ENCODE data around the gene SUN2. TPM values are rescaled to one million over a fixed set of nuclear protein-coding genes. Genes with fewer than 3 reads are reported as not detected.
A peak's percentile ranks its signal among the peaks of the same experiment; 100 is the strongest.

The SUN2 gene
- total RNA-seq, 3 donors from 2014 or later (not counting 1 experiment from before 2014, with no cell fraction given) = 882 to 1,056 (median 886) TPM

DNA sequence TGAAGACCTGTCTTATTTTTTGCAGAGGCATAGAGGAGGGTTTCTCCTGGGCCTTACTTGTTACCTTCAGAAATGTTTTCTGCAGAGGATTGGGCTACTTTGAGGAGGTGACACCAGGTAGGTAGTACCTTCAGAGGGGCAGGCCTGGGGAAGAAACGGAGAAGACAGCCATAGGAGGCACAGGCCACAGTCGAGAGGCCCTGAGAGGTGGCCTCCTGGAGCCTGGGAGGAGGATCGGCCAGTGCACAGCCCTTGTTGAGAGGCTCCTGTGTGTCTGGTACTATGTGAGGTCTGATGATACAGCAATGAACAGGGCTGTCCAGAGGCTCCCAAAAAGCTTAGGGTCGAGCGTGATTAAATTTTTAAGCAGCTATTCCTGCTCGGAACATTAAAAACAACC is 38.6 kb downstream of the SUN2 start:
- Histone ChIP-seq H3K27ac (ENCODE audit: low read length) (no peak overlapping the region), H3K36me3 (ENCODE audit: control insufficient read depth, insufficient read depth, low read length) (peaks cover 44% of the 10 kb centered on the region), H3K27me3 (ENCODE audit: control insufficient read depth, insufficient read depth, low read length) (no peaks in the 10 kb centered on the region), H3K4me1 (ENCODE audit: control insufficient read depth, insufficient read depth, low read length) (peaks cover 4% of the 10 kb centered on the region), H3K4me3 (ENCODE audit: low read length) (no peak overlapping the region), H3K9me3 (ENCODE audit: control insufficient read depth, insufficient read depth, low read length) (no peaks in the 10 kb centered on the region)
- no peaks in the 10 kb centered on the region for H3K36me3 Mint-ChIP-seq
- no peaks in the 10 kb centered on the region for H3K9me3 Mint-ChIP-seq
- intact Hi-C loops (cut with micrococcal nuclease) = no loop called here
- peaks cover 43 to 50% of the 10 kb centered on the region in 2 donors for H3K4me1 Mint-ChIP-seq
- no peaks in the 10 kb centered on the region for H3K27me3 Mint-ChIP-seq (ENCODE audit: low read depth in 2 of 2)
- DNase-seq (no peak), ATAC-seq (no peak)
- peak overlapping the region; percentile 42 to 48 for H3K27ac Mint-ChIP-seq
- 97% methylated on average over 6 of the region's 6 CpGs for WGBS (ENCODE audit: insufficient coverage)
- no peak overlapping the region for H3K4me3 Mint-ChIP-seq
- no peak for TF ChIP-seq CTCF (IDR thresholded peaks at IDR 0.05)

GRCh38 chr22:38716826-38717225 is 39.0 kb downstream of the SUN2 start:
- no peak overlapping the region for H3K27ac ChIP-seq (ENCODE audit: low read length)
- H3K4me3 ChIP-seq (ENCODE audit: low read length) = no peak overlapping the region
- Mint-ChIP-seq H3K4me3 (no peak overlapping the region), H3K9me3 (no peaks in the 10 kb centered on the region), H3K36me3 (no peaks in the 10 kb centered on the region), H3K4me1 (peaks cover 47 to 54% of the 10 kb centered on the region in 2 donors), H3K27ac (peak overlapping the region; percentile 42 to 48), H3K27me3 (ENCODE audit: low read depth in 2 of 2) (no peaks in the 10 kb centered on the region)
- H3K36me3 ChIP-seq (ENCODE audit: control insufficient read depth, insufficient read depth, low read length) = peaks cover 43% of the 10 kb centered on the region
- H3K27me3 ChIP-seq (ENCODE audit: control insufficient read depth, insufficient read depth, low read length) = no peaks in the 10 kb centered on the region
- intact Hi-C loops (cut with micrococcal nuclease) = no loop called here
- WGBS (ENCODE audit: insufficient coverage) = 93% methylated on average over 9 of the region's 9 CpGs
- H3K4me1 ChIP-seq (ENCODE audit: control insufficient read depth, insufficient read depth, low read length) = peaks cover 4% of the 10 kb centered on the region
- DNase-seq (no peak), ATAC-seq (no peak)
- no peaks in the 10 kb centered on the region for H3K9me3 ChIP-seq (ENCODE audit: control insufficient read depth, insufficient read depth, low read length)
- no peak for TF ChIP-seq CTCF (IDR thresholded peaks at IDR 0.05)

DNA sequence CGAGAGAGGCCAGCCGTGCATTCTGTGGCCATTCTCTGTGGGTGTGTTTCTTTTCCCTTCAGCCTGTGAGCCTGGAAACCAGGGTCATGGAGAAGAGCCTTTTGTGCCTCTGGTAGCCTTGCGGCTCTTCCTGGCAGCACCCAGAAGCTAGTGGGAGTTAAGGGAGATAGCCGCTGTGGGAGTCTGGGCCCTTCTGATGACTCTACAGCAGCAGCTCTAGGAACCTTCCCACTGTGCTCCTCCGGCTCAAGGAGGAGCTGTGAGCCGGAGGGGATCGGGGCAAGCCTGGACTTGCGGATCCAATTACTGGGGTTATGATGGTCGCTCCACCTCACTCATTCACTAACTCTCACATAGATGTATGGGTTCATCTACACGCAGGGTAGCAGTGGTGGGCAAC is 39.5 kb downstream of the SUN2 start:
- Histone ChIP-seq H3K27ac (ENCODE audit: low read length) (no peak overlapping the region), H3K9me3 (ENCODE audit: control insufficient read depth, insufficient read depth, low read length) (no peaks in the 10 kb centered on the region), H3K4me3 (ENCODE audit: low read length) (no peak overlapping the region), H3K27me3 (ENCODE audit: control insufficient read depth, insufficient read depth, low read length) (no peaks in the 10 kb centered on the region), H3K36me3 (ENCODE audit: control insufficient read depth, insufficient read depth, low read length) (peaks cover 38% of the 10 kb centered on the region), H3K4me1 (ENCODE audit: control insufficient read depth, insufficient read depth, low read length) (peaks cover 4% of the 10 kb centered on the region)
- Mint-ChIP-seq H3K27me3 (ENCODE audit: low read depth in 2 of 2) (no peaks in the 10 kb centered on the region), H3K27ac (peak overlapping the region; percentile 42 to 48), H3K9me3 (no peaks in the 10 kb centered on the region), H3K4me1 (peaks cover 50 to 51% of the 10 kb centered on the region in 2 donors), H3K4me3 (no peak overlapping the region), H3K36me3 (no peaks in the 10 kb centered on the region)
- 97% methylated on average over 10 of the region's 10 CpGs for WGBS (ENCODE audit: insufficient coverage)
- intact Hi-C loops (cut with micrococcal nuclease) = no loop called here
- no peak for TF ChIP-seq CTCF (IDR thresholded peaks at IDR 0.05)
- ATAC-seq (no peak), DNase-seq (no peak)

DNA sequence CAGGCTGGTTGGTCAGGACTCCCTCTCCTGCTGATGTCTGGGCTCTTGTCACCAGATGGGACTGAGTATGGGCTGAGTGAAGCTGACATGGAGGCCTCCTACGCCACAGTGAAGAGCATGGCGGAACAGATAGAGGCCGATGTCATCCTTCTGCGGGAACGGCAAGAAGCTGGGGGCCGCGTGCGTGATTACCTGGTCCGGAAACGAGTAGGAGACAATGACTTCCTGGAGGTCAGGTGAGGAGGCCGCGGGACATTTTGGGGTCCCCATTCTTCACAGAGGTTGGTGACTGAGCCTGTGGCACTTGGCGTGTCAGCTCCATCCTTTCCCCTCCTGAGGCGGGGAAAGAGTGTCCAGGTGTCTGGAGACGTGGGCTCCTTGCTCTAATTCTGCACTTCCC is 39.9 kb downstream of the SUN2 start:
- Mint-ChIP-seq H3K27ac (no peak overlapping the region), H3K36me3 (no peaks in the 10 kb centered on the region), H3K4me1 (peaks cover 54 to 55% of the 10 kb centered on the region in 2 donors)

More for the DNA sequence above, 39.9 kb downstream of the SUN2 start:
- intact Hi-C loops (cut with micrococcal nuclease) = no loop called here
- 96% methylated on average over 15 of the region's 15 CpGs for WGBS (ENCODE audit: insufficient coverage)
- H3K27ac ChIP-seq (ENCODE audit: low read length) = no peak overlapping the region
- Mint-ChIP-seq H3K4me3 (no peak overlapping the region), H3K9me3 (no peaks in the 10 kb centered on the region), H3K27me3 (ENCODE audit: low read depth in 2 of 2) (no peaks in the 10 kb centered on the region)
- H3K4me1 ChIP-seq (ENCODE audit: control insufficient read depth, insufficient read depth, low read length) = peaks cover 4% of the 10 kb centered on the region
- H3K9me3 ChIP-seq (ENCODE audit: control insufficient read depth, insufficient read depth, low read length) = no peaks in the 10 kb centered on the region
- ATAC-seq (no peak), DNase-seq (no peak)
- no peaks in the 10 kb centered on the region for H3K27me3 ChIP-seq (ENCODE audit: control insufficient read depth, insufficient read depth, low read length)
- H3K36me3 ChIP-seq (ENCODE audit: control insufficient read depth, insufficient read depth, low read length) = peaks cover 37% of the 10 kb centered on the region
- no peak for TF ChIP-seq CTCF (IDR thresholded peaks at IDR 0.05)
- H3K4me3 ChIP-seq (ENCODE audit: low read length) = no peak overlapping the region

Data from natural killer cell (primary cell).